ENCODE measurements around the gene GTF2H4. TPM values are rescaled to one million over a fixed set of nuclear protein-coding genes. Genes with fewer than 3 reads are reported as not detected.
"Not testable (repeated sequence)": the region's sequence is repeated elsewhere in the genome, so short reads cannot be mapped to it uniquely, and the experiment has no call there.

The GTF2H4 gene
- total RNA-seq, 1 donor from 2014 or later, result 81.0 TPM

DNA sequence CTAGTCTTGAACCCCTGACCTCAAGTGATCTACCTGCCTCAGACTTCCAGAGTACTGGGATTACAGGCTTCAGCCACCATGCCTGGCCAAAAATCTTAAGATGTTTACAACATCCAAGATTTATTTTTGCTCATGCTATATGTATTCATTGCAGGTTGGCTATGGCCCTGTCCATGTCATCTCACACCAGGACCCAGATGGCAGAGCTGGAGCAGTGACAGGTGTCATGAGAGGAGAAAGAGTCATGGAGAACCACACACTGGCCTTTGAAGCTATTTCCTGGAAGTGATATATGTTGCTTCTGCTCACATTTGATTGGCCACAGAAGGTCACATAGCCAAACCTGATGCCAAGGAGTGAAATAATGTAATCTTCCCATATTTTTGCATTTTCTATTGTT lies 37.5 kb upstream of the GTF2H4 start:
- intact Hi-C loops (cut with DNase I), result no loop called here

DNA sequence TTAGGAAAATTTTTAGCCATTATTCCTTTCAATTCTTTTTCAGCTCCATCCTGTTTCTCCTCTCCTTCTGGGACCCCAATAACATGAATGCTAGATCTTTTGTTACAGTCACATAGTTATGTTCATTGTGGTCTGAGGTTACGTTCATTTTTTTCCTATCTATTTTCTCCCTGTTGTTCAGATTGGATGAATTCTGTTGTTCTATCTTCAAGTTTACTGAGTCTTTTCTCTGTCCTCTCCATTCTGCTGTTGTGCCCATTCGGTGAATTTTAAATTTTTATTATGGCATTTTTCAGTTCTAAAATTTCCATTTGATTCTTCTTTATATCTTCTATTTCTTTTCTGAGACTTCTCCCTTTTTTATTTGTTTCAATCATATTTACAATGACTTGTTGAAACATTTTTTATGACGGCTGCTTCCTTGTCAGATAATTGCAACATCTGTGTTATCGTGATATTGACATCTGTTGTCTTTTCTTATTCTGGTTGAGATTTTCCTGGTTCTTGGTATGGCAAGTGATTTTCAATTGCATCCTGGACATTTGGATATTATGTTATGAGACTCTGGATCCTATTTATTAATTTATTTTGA lies 36.3 kb upstream of the GTF2H4 start:
- DNase-seq (ENCODE audit: low spot score in 2 of 2), result no peak
- Histone ChIP-seq H3K9me3 (peaks cover 0 to 20% of the 10 kb centered on the region in 2 donors), H3K4me1 (peaks cover 0 to under 1% of the 10 kb centered on the region in 2 donors), H3K36me3 (no peaks in the 10 kb centered on the region), H3K4me3 (no peak overlapping the region), H3K27ac (no peak overlapping the region), H3K27me3 (no peaks in the 10 kb centered on the region)
- TF ChIP-seq, protein P1, sequence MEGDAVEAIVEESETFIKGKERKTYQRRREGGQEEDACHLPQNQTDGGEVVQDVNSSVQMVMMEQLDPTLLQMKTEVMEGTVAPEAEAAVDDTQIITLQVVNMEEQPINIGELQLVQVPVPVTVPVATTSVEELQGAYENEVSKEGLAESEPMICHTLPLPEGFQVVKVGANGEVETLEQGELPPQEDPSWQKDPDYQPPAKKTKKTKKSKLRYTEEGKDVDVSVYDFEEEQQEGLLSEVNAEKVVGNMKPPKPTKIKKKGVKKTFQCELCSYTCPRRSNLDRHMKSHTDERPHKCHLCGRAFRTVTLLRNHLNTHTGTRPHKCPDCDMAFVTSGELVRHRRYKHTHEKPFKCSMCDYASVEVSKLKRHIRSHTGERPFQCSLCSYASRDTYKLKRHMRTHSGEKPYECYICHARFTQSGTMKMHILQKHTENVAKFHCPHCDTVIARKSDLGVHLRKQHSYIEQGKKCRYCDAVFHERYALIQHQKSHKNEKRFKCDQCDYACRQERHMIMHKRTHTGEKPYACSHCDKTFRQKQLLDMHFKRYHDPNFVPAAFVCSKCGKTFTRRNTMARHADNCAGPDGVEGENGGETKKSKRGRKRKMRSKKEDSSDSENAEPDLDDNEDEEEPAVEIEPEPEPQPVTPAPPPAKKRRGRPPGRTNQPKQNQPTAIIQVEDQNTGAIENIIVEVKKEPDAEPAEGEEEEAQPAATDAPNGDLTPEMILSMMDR (IDR thresholded peaks at IDR 0.05), result no peak
- intact Hi-C loops (cut with DNase I), result no loop called here

More for the DNA sequence above, 37.5 kb upstream of the GTF2H4 start:
- DNase-seq (ENCODE audit: low spot score in 2 of 2), result no peak
- H3K9me3 ChIP-seq, result peaks cover 0 to 20% of the 10 kb centered on the region in 2 donors
- H3K27me3 ChIP-seq, result no peaks in the 10 kb centered on the region
- H3K4me3 ChIP-seq, result no peak overlapping the region
- H3K36me3 ChIP-seq, result no peaks in the 10 kb centered on the region
- no peak overlapping the region for H3K27ac ChIP-seq
- TF ChIP-seq, protein P1 (IDR thresholded peaks at IDR 0.05), result no peak
- H3K4me1 ChIP-seq, result no peaks in the 10 kb centered on the region

DNA sequence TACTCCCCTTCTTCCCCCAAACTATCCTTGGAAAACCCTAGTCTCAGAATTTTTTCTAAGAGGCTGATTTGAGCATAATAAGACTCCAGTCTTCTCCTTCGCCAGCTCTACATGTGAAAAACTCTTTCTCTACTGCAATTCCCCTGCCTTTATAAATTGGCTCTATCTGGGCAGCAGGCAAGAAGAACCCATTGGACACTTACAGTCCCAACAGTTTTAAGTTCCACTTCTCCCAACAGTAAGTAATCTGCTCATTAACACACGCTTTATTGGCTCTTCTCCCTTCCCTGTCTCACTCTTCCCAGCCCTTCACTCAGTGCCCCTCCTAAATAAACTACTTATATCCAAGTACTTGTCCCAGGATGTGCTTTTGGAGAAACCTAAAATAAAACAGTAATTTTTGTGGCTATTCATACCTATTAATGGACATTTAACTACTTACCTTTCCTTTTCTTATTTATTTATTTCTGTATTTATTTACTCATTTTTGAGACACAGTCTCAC lies 34.8 kb upstream of the GTF2H4 start:
- intact Hi-C loops (cut with DNase I), result no loop called here
- Histone ChIP-seq H3K4me1 (peaks cover 0 to 11% of the 10 kb centered on the region in 2 donors), H3K27me3 (no peaks in the 10 kb centered on the region), H3K27ac (no peak overlapping the region), H3K9me3 (peaks cover 0 to 20% of the 10 kb centered on the region in 2 donors), H3K4me3 (no peak overlapping the region), H3K36me3 (no peaks in the 10 kb centered on the region)
- TF ChIP-seq, protein P1 (IDR thresholded peaks at IDR 0.05), result no peak
- no peak for DNase-seq (ENCODE audit: low spot score in 2 of 2)

DNA sequence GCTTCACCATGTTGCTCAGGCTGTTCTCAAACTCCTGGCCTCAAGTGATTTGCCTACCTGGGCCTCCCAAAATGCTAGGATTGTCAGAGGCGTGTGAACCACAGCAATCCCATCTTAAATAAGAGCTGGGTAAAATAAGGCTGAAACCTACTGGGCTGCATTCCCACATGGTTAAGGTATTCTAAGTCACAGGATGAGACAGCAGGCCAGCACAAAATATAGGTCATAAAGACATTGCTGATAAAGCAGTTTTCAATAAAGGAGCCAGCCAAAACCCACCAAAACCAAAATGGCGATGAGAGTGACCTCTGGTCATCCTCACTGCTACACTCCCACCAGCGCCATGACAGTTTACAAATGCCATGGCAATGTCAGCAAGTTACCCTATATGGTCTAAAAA lies 34.2 kb upstream of the GTF2H4 start:
- DNase-seq (ENCODE audit: low spot score in 2 of 2); H3K27ac ChIP-seq; H3K36me3 ChIP-seq; H3K27me3 ChIP-seq; intact Hi-C loops (cut with DNase I); H3K4me3 ChIP-seq: not testable (repeated sequence)
- Histone ChIP-seq H3K9me3 (peaks cover 0 to 19% of the 10 kb centered on the region in 2 donors), H3K4me1 (peaks cover 0 to 11% of the 10 kb centered on the region in 2 donors)

DNA sequence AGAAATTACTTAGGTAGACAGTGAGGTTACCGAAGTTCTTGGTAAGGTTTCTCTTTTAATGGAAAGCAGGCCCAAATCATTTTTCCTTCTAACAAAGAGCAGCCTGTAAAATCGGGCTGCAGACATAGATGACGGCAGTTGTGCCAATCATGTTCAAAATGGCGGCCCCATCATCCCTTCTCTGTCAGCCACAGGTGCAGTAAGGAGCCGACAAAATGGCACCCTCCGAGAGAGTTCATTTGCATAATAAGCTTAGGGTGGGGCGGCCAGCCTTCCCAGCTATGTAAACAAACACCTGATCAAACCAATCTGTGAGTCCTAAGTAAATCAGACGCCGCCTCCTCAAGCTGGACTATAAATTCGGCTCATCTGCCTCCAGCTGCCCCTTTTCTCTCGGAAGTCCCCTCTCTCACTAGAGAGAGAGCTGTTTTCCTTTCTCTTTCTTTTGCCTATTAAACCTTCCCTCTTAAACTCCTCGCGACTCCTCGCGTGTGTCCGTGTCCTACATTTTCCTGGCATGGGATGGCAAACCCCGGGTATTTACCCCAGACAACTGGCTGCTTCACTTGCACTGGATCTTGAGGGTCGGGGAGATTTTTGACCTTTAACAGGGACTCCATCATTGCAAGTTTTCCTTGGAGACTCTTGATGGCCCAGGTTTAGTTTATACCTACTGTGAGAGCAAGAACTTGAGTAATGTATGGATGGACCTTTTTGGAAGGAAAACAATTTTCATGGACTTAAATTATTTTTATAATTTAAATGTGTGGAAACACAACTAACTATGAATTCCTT lies 32.6 kb upstream of the GTF2H4 start:
- intact Hi-C loops (cut with DNase I), result loop anchor here (2.0 to 5.0 kb wide), 4 partner anchors 39 to 197 kb away; partner anchors contain the start of genes FLOT1 and TUBB
- H3K9me3 ChIP-seq, result peaks cover 0 to 3% of the 10 kb centered on the region in 2 donors
- H3K27me3 ChIP-seq, result no peaks in the 10 kb centered on the region
- no peak overlapping the region for H3K27ac ChIP-seq
- H3K4me1 ChIP-seq, result peaks cover 0 to 11% of the 10 kb centered on the region in 2 donors
- DNase-seq (ENCODE audit: low spot score in 2 of 2), result no peak
- H3K36me3 ChIP-seq, result no peaks in the 10 kb centered on the region
- H3K4me3 ChIP-seq, result no peak overlapping the region
- TF ChIP-seq, protein P1 (IDR thresholded peaks at IDR 0.05), result no peak
